Measurements from ENCODE around the gene AJAP1. TPM values are rescaled to one million over a fixed set of nuclear protein-coding genes. Genes with fewer than 3 reads are reported as not detected.

Gene AJAP1
- total RNA-seq, 4 donors from 2014 or later, result 0.12 to 0.81 (median 0.32) TPM

- H3K36me3 ChIP-seq, result no peaks in the 10 kb centered on the region
- TF ChIP-seq POLR2AphosphoS5 (IDR thresholded peaks at IDR 0.05), result no peak
- H3K27ac ChIP-seq, result no peak overlapping the region
- WGBS, 2 donors (ENCODE audit: low coverage in 1 of 2), result 61 to 71% methylated on average over 15 to 18 of the region's 27 CpGs
- no peak overlapping the region for H3K4me3 ChIP-seq
- H3K9me3 ChIP-seq, result peaks cover 0 to 6% (median 0%) of the 10 kb centered on the region in 3 donors
- ATAC-seq, result no peak
- H3K27me3 ChIP-seq, result peaks cover 60% of the 10 kb centered on the region
- no peaks in the 10 kb centered on the region for H3K4me1 ChIP-seq
Measured at GRCh38 chr1:4733446-4734177, 79.2 kb downstream of the AJAP1 start.

GRCh38 chr1:4734219-4734618, 79.8 kb downstream of the AJAP1 start:
- H3K4me3 ChIP-seq, result no peak overlapping the region
- 60 to 80% methylated on average over 1 to 2 of the region's 6 CpGs for WGBS, 2 donors (ENCODE audit: low coverage in 1 of 2)
- no peak for ATAC-seq
- no peaks in the 10 kb centered on the region for H3K4me1 ChIP-seq
- H3K27ac ChIP-seq, result no peak overlapping the region
- H3K27me3 ChIP-seq, result peaks cover 66% of the 10 kb centered on the region
- peaks cover 0 to 12% (median 0%) of the 10 kb centered on the region in 3 donors for H3K9me3 ChIP-seq
- no peak for TF ChIP-seq POLR2A (IDR thresholded peaks at IDR 0.05)
- TF ChIP-seq EP300 (IDR thresholded peaks at IDR 0.05), result no peak
- no peak for TF ChIP-seq POLR2AphosphoS5 (IDR thresholded peaks at IDR 0.05)
- TF ChIP-seq, protein P1, sequence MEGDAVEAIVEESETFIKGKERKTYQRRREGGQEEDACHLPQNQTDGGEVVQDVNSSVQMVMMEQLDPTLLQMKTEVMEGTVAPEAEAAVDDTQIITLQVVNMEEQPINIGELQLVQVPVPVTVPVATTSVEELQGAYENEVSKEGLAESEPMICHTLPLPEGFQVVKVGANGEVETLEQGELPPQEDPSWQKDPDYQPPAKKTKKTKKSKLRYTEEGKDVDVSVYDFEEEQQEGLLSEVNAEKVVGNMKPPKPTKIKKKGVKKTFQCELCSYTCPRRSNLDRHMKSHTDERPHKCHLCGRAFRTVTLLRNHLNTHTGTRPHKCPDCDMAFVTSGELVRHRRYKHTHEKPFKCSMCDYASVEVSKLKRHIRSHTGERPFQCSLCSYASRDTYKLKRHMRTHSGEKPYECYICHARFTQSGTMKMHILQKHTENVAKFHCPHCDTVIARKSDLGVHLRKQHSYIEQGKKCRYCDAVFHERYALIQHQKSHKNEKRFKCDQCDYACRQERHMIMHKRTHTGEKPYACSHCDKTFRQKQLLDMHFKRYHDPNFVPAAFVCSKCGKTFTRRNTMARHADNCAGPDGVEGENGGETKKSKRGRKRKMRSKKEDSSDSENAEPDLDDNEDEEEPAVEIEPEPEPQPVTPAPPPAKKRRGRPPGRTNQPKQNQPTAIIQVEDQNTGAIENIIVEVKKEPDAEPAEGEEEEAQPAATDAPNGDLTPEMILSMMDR (IDR thresholded peaks at IDR 0.05), result no peak
- H3K36me3 ChIP-seq, result no peaks in the 10 kb centered on the region

- Histone ChIP-seq H3K4me3 (no peak overlapping the region), H3K4me1 (no peaks in the 10 kb centered on the region), H3K9me3 (peaks cover 0 to 12% (median 0%) of the 10 kb centered on the region in 3 donors), H3K36me3 (no peaks in the 10 kb centered on the region), H3K27ac (no peak overlapping the region), H3K27me3 (peaks cover 70% of the 10 kb centered on the region)
- 67 to 77% methylated on average over 8 to 13 of the region's 22 CpGs for WGBS, 2 donors (ENCODE audit: low coverage in 1 of 2)
- no peak for TF ChIP-seq EP300 (IDR thresholded peaks at IDR 0.05)
- no peak for TF ChIP-seq POLR2A (IDR thresholded peaks at IDR 0.05)
- no peak for TF ChIP-seq POLR2AphosphoS5 (IDR thresholded peaks at IDR 0.05)
- TF ChIP-seq, protein P1 (IDR thresholded peaks at IDR 0.05), result no peak
- ATAC-seq, result no peak
Measured at GRCh38 chr1:4734791-4735190, 80.4 kb downstream of the AJAP1 start.

GRCh38 chr1:4736254-4736653, 81.8 kb downstream of the AJAP1 start:
- no peak overlapping the region for H3K27ac ChIP-seq
- no peaks in the 10 kb centered on the region for H3K36me3 ChIP-seq
- no peak overlapping the region for H3K4me3 ChIP-seq
- peaks cover 0 to 12% (median 0%) of the 10 kb centered on the region in 3 donors for H3K9me3 ChIP-seq
- TF ChIP-seq, protein P1 (IDR thresholded peaks at IDR 0.05), result no peak
- TF ChIP-seq POLR2AphosphoS5 (IDR thresholded peaks at IDR 0.05) (no peak), EP300 (IDR thresholded peaks at IDR 0.05) (no peak), POLR2A (IDR thresholded peaks at IDR 0.05) (no peak)
- ATAC-seq, result no peak
- WGBS, 2 donors (ENCODE audit: low coverage in 1 of 2), result 61 to 62% methylated on average over 7 of the region's 7 CpGs
- peaks cover 83% of the 10 kb centered on the region for H3K27me3 ChIP-seq
- H3K4me1 ChIP-seq, result no peaks in the 10 kb centered on the region

DNA sequence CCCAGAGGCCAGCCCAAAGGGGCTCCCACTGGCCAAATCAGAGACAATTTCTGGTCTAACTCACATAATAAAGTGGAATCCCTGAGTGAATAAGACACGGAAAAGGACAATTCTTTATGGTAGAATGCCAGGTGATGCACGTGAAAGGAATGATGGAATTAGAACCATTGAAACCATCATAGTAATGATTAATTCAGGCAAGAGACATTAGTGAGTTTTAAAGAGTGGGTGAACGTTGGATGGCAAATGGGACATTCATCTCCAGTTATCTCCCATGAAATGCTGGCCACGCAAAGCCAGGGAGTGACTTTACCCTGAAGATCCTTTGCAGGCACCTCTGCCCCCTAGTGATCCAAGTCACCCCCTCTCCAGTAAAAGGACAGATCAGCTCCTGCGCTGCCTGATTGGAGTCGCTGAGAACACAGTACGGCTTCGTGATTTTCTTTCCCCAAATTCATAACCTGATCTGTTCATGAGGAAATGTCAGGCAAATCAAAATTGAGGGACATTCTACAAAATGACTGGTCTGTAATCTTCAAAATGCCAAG, 87.5 kb downstream of the AJAP1 start:
- 38 to 67% methylated on average over 4 of the region's 8 CpGs for WGBS, 2 donors (ENCODE audit: low coverage in 1 of 2)
- Histone ChIP-seq H3K27me3 (peaks cover 44% of the 10 kb centered on the region), H3K9me3 (peaks cover 0 to 12% (median 0%) of the 10 kb centered on the region in 3 donors), H3K27ac (no peak overlapping the region), H3K4me3 (no peak overlapping the region), H3K4me1 (no peaks in the 10 kb centered on the region), H3K36me3 (no peaks in the 10 kb centered on the region)
- TF ChIP-seq EP300 (IDR thresholded peaks at IDR 0.05) (no peak), POLR2A (IDR thresholded peaks at IDR 0.05) (no peak), POLR2AphosphoS5 (IDR thresholded peaks at IDR 0.05) (no peak)
- TF ChIP-seq, protein P1 (IDR thresholded peaks at IDR 0.05), result no peak
- ATAC-seq, result no peak
